ENCODE measurements around the gene LSR. TPM values are rescaled to one million over a fixed set of nuclear protein-coding genes. Genes with fewer than 3 reads are reported as not detected.

The LSR gene
- total RNA-seq, 1 experiment from 2014 or later = 211 TPM

DNA sequence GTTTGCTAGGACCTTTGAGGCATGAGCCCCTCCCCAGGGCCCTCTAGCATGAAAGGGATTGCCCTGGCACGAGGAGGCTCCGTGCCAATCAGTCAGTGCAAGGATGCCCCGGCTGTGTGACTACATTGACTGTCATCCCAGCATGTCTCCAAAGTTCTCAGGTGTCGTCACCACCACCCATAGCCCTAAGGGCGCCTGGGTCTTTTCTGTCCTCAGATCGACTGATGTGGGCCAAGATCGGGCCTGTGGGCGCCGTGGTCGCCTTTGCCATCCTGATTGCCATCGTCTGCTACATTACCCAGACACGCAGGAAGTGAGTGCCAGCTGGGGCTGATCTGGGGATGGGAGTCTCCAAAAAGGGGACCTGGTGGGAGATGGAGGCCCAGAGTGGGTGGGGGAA lies 61.5 kb downstream of the LSR start (continued):
- TF ChIP-seq, protein P1, sequence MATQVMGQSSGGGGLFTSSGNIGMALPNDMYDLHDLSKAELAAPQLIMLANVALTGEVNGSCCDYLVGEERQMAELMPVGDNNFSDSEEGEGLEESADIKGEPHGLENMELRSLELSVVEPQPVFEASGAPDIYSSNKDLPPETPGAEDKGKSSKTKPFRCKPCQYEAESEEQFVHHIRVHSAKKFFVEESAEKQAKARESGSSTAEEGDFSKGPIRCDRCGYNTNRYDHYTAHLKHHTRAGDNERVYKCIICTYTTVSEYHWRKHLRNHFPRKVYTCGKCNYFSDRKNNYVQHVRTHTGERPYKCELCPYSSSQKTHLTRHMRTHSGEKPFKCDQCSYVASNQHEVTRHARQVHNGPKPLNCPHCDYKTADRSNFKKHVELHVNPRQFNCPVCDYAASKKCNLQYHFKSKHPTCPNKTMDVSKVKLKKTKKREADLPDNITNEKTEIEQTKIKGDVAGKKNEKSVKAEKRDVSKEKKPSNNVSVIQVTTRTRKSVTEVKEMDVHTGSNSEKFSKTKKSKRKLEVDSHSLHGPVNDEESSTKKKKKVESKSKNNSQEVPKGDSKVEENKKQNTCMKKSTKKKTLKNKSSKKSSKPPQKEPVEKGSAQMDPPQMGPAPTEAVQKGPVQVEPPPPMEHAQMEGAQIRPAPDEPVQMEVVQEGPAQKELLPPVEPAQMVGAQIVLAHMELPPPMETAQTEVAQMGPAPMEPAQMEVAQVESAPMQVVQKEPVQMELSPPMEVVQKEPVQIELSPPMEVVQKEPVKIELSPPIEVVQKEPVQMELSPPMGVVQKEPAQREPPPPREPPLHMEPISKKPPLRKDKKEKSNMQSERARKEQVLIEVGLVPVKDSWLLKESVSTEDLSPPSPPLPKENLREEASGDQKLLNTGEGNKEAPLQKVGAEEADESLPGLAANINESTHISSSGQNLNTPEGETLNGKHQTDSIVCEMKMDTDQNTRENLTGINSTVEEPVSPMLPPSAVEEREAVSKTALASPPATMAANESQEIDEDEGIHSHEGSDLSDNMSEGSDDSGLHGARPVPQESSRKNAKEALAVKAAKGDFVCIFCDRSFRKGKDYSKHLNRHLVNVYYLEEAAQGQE (IDR thresholded peaks at IDR 0.05; ENCODE audit: low read depth) = no peak
- TF ChIP-seq EZH2 (IDR thresholded peaks at IDR 0.05) = no peak

DNA sequence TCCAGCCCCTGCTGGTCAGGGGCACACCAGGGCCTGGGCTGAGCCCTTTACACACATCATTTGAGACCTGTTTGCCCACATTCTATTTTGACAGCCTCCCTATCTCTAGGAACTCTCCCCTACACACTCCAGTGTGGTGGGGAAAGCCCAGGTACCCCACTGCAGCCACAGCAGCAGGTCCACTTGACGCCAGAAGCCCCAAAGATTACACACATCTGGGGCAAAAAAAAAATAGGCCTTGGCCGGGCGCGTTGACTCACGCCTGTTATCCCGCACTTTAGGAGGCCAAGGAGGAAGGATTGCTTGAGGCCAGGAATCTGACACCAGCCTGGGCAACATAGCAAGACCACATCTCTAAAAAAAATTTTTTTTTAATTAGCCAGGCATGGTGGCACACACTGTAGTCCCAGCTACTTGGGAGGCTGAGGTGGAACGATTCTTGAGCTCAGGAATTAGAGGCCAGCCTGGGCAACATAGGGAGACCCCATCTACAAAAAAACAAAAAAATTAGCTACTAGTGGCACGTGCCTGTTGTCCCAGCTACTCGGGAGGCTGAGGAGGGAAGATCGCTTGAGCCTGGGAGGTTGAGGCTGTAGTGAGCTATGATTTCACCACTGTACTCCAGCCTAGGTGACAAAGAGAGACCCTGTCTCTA lies 62.1 kb downstream of the LSR start:
- no peaks in the 10 kb centered on the region for H4K20me1 ChIP-seq (ENCODE audit: insufficient read depth)
- H3K9me3 ChIP-seq (ENCODE audit: control insufficient read depth in 1 of 2, insufficient read depth in 1 of 2, low read depth in 1 of 2, low read length in 2 of 2) = no peaks in the 10 kb centered on the region
- ATAC-seq (no peak), DNase-seq (ENCODE audit: low read depth, low spot score) (no peak)
- intact Hi-C loops (cut with micrococcal nuclease) = no loop called here
- no peak overlapping the region for H3K27ac ChIP-seq (ENCODE audit: low read depth, low read length)
- H3K9me2 ChIP-seq (ENCODE audit: insufficient read depth) = no peaks in the 10 kb centered on the region
- RAD21 ChIA-PET (ENCODE audit: low non-redundant PET in 1 of 2, low total read pairs in 2 of 2, uncharacterized antibody in 2 of 2, unreplicated experiment in 2 of 2) = no interaction called here
- no TSS peak for BruUV-seq (replicated peaks)
- H3K4me3 ChIP-seq (replicated peaks in 1 of 2; ENCODE audit: low read depth in 1 of 2, low read length in 2 of 2) = no peak overlapping the region
- peaks cover 8 to 31% of the 10 kb centered on the region in 2 experiments; a peak in 3 of 4 replicates for H3K4me1 ChIP-seq (ENCODE audit: control insufficient read depth in 1 of 2, insufficient read depth in 2 of 2, low read length in 2 of 2)
- no peaks in the 10 kb centered on the region for H3K36me3 ChIP-seq (ENCODE audit: control insufficient read depth in 1 of 2, insufficient read depth in 2 of 2, low read length in 2 of 2)
- no peak overlapping the region for H3K9ac ChIP-seq (ENCODE audit: low read length)
- POLR2A ChIA-PET = no interaction called here
- CTCF ChIA-PET = no interaction called here
- no peaks in the 10 kb centered on the region for H3K79me2 ChIP-seq (ENCODE audit: insufficient read depth, low read length)
- no peak overlapping the region for H3K4me2 ChIP-seq (ENCODE audit: low read length)
- no peak overlapping the region for H2AFZ ChIP-seq (ENCODE audit: low read depth, low read length, poor library complexity, severe bottlenecking)
- H3K27me3 ChIP-seq (ENCODE audit: insufficient read depth, low read length) = no peaks in the 10 kb centered on the region
- TF ChIP-seq CBX3 (IDR thresholded peaks at IDR 0.05; ENCODE audit: low read depth) (no peak), EGR1 (IDR thresholded peaks at IDR 0.05; ENCODE audit: low read depth) (no peak), ZNF274 (IDR thresholded peaks at IDR 0.05; ENCODE audit: low read depth, low read length) (no peak), YY1 (IDR thresholded peaks at IDR 0.05; ENCODE audit: extremely low read depth, insufficient replicate concordance, low read depth, low read length) (no peak), POLR2AphosphoS5 (IDR thresholded peaks at IDR 0.05; ENCODE audit: low read depth, low read length) (no peak), TCF7L2 (IDR thresholded peaks at IDR 0.05; ENCODE audit: borderline replicate concordance, extremely low read depth, insufficient read depth, insufficient read length) (no peak), FOSL1 (IDR thresholded peaks at IDR 0.05; ENCODE audit: low read depth) (no peak), ZFX (IDR thresholded peaks at IDR 0.05) (no peak), RAD21 (IDR thresholded peaks at IDR 0.05; ENCODE audit: low read depth) (no peak), SP1 (IDR thresholded peaks at IDR 0.05; ENCODE audit: low read depth) (no peak)
- TF ChIP-seq, protein P2, sequence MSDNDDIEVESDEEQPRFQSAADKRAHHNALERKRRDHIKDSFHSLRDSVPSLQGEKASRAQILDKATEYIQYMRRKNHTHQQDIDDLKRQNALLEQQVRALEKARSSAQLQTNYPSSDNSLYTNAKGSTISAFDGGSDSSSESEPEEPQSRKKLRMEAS (IDR thresholded peaks at IDR 0.05) = no peak
- TF ChIP-seq, protein P1 (IDR thresholded peaks at IDR 0.05; ENCODE audit: low read depth) = no peak
- TF ChIP-seq, protein P3, sequence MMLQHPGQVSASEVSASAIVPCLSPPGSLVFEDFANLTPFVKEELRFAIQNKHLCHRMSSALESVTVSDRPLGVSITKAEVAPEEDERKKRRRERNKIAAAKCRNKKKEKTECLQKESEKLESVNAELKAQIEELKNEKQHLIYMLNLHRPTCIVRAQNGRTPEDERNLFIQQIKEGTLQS (IDR thresholded peaks at IDR 0.05) = no peak
